Activated naive CD4-positive, alpha-beta T cell treated with anti-CD3 and anti-CD28 coated beads, Interleukin-2, amount 50 U/mL, for 16 hours (primary cell): ENCODE data around the gene SPON1.
"Not testable (repeated sequence)": the region's sequence is repeated elsewhere in the genome, so short reads cannot be mapped to it uniquely, and the experiment has no call there.

Experiments
- DNase-seq: peaks from one replicate; pipeline ENCODE4 v3.0.0-alpha.2; 2020

Gene SPON1

DNA sequence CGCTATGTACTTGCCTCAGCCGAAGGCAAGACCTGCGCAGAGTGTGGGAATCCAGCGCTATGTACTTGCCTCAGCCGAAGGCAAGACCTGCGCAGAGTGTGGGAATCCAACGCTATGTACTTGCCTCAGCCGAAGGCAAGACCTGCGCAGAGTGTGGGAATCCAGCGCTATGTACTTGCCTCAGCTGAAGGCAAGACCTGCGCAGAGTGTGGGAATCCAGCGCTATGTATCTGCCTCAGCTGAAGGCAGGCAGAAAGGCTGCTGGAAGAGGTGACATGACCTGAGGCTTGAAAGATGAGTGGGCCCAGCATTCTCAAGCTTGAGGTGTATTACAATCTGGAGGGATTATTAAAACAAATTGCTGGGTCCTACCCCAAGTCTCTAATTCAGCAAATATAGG lies 290.0 kb downstream of the SPON1 start:
- DNase-seq, result not testable (repeated sequence)

DNA sequence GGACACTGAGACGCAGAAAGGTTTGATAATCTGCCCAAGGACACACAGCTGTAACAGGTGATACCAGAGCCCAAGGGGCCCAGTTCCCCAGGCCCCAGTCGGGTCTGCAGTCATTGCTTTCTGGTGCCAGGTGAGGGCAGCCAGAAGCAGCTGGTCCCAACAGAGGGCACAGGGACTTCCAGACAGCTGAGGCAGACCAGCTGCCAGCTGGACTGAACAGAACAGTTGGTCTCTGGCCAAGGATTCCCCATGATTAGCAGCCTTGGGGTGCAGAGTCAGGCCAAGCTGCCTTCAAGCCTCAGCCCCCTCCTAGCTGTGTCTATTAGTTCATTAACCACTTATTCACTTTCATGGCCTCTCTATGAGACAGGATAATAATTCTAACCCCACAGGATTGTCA lies 290.9 kb downstream of the SPON1 start:
- no peak for DNase-seq

DNA sequence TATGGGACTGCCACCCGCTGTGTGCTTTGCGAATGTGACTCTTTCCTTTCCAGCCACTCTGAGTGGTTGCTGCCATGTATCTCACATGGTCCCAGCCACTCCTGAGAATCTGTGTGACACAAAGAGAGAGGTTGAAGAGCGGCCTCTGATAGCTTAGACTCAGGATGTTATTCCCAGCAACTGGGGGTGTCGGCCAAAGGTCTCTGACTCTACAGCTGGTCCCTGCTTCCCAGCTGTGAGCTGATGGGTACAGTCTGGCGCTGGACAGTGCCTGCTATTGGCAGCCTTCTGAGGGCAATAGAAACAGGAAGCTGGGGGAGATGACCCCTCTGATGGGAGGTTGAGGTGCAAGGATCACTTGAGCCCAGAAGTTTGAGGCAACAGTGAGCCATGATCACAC lies 291.3 kb downstream of the SPON1 start:
- no peak for DNase-seq

DNA sequence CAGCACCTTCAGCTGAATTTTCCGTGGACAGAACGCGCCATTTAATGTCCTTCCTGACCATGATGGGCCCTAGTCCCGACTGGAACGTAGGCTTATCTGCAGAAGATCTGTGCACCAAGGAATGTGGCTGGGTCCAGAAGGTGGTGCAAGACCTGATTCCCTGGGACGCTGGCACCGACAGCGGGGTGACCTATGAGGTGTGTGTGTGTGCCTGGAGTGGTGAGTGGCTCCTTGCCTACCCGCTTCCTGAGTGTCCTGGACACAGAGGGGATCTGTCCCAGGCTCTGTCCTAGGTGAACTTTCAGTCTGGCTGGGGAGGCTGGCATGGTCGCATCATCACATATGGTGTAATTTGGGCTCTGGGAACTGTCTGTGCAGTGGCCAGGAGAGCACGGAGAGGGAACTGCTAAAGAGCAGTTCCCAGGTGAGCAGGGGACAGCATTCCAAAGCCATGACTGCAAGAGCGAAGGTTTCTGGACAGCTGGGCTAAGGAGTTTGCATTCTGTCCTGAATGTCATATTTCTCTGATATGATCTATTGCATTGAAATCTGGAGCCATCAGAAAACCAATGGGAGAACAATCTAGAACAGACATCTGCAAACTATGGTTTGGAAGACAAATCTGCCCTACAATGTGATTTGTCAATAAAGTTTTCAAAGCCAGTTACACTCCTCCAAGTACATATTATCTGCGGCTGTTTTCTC lies 292.2 kb downstream of the SPON1 start:
- no peak for DNase-seq

DNA sequence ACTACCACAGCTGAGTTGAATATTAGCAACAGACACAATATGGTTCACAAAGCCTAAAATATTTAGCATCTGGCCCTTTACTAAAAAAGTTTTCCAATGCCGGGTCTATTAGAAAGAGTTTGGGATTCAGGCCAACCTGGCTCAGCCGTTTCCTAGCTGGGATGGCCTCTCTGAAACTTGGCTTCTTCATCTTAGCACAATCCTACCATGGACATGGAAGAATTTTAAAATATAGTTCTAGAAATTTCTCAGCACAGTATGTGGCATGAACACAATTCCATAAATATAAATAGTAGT lies 292.7 kb downstream of the SPON1 start:
- DNase-seq, result no peak

DNA sequence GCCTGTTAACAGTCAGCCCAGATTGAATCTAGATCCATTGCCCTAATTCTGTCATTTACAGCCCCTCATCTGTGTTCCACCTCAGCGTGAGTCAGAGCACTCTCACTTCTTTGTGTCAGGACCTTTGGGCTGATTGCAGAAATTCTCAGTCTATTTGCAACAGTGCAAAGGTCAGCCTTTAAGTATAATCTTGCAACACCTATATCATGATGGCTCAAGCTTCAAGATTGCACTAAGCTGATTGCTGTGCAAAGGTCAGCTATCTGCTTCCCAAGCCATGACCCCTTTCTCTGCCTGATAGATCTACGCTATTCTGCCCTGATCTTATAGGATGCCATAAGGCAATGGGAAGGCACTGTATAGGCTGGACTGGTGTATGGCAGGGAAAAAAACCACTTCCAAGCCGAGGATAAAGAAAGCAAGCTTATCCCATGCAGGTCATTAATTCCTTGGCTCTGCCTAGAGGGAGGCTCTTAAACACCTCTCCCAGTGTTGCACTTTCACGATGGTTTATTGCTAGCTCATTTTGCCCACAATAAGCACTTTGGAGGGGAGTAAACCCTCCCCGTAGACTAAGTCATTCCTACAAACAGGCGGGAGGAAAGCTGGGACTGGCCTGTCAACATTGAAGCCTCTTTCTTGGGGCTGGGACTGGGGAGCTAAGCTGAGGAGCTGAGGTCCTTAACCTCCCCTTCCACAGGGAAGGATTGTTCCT lies 295.9 kb downstream of the SPON1 start:
- no peak for DNase-seq

DNA sequence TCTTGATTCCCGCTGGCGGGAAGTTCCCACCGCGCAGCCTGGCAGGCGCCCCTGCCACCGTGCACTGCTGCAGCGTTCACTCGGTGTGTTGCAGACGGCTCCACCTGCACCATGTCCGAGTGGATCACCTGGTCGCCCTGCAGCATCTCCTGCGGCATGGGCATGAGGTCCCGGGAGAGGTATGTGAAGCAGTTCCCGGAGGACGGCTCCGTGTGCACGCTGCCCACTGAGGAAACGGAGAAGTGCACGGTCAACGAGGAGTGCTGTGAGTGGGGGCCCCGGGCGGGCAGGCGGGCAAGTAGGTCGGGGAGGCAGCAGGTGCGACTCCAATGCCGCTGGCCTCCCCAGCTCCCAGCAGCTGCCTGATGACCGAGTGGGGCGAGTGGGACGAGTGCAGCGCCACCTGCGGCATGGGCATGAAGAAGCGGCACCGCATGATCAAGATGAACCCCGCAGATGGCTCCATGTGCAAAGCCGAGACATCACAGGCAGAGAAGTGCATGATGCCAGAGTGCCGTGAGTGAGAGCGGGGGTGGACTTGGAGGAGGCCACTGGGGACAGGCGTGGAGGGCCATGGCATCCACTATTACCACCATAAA lies 296.8 kb downstream of the SPON1 start:
- no peak for DNase-seq

DNA sequence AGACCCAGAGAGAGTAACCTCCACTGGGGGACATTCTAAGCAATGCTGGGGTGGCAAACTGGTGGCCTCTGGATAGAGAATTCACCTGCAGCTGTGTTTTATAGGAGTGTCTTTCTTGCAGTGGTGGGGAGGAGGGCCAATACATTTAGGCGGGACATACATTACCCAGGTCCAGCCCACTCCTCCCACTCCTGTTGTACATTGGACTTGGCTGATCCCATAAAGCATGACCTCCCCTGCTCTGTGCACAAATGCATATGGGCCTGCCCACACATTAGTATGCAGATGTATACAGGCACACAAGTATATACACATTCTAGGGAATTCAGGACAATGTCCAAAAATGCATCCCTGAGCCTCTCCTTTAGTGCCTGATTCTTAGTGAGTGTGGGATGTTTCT lies 297.4 kb downstream of the SPON1 start:
- DNase-seq, result no peak

DNA sequence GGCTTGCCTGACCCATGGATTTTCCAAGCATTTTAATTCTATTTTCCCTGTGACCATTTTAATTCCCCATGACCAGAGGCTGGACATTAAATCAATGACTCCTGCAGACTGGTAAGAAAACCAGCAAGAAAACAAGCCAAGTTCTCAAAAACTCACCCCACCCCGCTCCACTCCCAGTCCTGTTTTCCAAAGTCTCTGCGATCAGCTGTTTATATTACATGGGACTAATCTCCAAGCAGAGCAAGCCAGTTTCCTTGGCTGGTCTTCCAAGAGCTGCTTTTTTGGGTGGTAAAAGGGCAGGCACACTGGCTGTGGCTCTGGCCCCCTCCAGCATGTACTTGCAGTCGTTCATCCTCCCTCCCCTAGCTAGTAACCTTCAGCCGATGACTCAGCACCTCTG lies 298.5 kb downstream of the SPON1 start:
- DNase-seq, result no peak

DNA sequence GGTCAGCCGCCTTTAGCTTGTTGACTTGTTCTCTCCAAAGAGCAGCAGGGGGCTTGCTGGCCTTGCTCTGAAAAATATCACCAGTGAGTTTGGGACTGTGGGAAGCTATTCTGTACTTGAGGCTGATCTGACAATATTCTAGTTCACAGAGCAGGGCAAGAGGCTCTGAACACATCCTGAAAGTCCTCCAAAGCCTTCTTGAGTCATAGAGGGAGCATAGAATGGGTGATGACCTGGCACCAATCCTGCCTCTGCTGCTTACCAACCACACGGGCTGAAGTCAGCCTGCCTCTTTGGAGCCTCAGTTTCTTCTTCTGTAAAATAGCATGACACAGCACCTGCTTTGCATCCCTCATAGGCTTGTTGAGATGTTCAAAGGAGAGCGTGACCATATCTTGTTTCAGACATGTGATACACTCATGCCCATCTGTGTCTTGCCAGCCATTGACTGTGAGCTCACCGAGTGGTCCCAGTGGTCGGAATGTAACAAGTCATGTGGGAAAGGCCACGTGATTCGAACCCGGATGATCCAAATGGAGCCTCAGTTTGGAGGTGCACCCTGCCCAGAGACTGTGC lies 299.8 kb downstream of the SPON1 start:
- DNase-seq, result no peak

DNA sequence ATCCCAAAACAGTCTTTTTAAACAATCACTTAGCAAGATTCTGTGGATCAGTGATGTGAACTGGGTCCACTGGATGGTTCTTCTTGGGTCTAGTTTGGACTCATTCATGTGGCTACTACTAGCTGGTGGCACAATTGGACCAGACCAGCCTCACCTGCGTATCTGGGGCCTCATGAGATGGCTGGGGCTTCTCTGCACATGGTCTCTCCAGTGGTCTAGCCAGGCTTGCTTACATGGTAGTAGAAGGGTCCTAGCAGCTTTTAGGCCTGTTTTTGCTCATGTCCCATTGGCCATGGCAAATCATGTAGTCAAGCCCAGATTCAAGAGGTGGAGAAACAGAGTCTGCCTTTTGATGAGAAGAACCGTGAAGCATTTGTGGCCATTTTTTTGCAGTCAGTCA lies 302.4 kb downstream of the SPON1 start:
- no peak for DNase-seq

DNA sequence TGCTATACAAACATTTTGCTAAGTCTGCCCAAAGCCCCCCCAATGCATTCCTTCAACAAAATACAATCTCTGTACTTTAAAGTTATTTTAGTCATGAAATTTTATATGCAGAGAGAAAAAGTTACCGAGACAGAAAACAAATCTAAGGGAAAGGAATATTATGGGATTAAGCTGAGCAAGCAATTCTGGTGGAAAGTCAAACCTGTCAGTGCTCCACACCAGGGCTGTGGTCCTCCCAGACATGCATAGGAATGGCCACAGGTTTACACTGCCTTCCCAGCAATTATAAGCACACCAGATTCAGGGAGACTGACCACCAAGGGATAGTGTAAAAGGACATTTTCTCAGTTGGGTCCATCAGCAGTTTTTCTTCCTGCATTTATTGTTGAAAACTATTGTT lies 304.1 kb downstream of the SPON1 start:
- DNase-seq, result no peak

DNA sequence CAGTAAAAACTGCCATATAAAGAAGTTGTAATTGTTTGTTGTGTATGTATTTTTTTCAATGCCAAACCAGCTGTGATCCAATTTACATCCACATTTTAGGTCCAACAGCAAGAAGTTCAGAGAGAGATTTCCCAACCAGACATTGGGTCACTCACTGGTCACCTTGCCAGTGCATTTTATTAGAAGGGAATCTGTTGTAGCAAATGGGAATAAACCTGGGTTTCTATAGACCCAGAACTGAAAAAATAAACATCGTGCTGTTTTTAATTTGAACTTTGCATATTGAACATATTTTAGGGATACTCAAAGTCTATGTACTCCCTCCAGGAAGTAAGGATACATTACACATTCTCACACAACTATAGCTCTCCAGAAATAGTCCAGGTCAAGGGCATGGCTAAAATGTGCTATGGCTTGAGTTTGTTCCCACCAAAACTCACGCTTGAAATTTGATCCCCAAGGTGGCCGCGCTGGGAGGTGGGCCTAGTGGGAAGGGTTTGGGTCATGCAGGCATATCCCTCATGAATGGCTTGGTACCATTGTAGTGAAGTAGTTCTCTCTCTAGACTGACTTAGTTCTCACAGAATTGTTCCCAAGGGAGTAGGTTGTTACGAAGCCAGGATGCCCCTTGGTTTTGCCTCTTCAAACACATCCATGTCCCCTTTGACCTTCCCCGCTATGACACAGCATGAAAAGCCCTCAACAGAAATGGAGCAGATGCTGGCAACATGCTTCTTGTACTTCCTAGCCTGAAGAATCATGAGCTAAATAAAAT lies 305.5 kb downstream of the SPON1 start:
- DNase-seq, result no peak

DNA sequence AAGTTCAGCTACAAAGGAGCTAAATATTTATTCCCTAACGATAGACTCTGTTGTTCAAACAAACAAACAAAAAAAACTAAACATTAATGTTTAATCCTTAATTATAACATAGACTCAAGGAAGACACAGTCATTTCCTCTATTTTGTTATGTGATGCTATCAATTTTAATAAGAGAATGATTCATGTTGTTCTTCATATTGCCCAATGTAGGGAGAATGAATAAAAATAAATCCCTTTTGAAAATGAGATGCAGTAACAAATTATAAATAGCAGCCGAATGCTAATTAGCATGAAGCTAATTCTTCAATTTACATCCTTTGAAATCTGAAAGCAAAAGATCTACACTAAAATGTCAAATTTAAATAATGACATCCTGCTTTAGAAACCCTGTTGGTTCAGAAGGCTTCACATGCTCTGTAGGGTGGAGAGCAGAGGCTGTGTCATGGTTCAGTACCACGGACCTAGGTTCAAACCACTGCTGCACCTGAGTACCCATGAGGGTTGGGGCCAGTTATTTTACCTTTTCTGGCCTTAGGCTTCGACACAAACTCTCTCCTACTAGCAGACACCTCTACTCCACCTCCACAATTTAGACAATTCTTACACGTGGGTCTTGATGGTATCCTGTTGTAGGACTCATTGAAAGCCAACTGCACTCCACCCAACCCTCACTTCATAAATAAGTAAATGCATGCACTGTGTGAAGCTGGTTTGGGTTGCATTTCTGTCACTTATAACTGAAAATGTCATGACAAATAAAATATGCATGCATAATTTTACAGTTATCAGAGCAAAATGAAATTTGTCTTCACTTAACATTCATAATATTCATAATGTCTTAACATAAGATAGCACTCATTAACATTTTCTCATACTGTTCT lies 307.4 kb downstream of the SPON1 start:
- DNase-seq, result no peak

DNA sequence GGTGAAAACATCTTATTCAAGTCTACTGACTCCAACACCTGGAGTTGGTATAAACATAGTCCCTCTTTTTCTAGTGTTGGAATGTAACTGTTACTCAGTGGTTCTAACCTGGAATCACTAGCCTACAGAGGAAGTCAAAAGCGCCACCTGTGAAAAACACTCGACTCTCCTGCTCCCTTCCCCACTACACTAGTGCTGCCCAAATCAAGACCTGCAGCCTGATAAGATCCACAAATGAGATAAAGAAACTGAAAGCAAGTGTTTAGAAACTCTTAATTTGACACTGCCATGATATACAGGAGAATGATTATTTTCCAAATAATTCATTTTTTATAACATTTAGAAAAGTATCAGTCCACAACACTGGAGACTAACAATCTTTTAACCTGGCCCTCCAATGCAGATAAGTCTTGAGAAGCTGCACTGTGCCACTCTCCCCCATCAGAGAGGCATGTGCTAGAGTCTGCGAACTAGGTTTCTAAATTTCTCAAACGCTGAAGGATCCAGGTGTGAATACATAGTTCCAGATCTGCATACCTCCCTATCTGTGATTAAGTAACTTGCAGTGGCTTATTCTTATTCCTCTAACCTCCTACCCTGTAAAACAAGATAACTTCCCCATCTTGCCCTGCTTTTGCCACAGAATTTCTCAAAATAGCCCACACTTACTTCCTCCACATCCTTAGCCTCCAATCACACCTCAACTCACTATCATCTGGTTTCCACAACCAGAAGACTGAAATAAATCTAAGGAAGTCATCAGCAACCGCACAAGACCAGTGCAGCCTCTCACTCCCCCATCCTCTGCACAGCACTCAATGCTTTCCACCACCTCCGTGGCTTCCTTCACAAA lies 308.4 kb downstream of the SPON1 start:
- no peak for DNase-seq

DNA sequence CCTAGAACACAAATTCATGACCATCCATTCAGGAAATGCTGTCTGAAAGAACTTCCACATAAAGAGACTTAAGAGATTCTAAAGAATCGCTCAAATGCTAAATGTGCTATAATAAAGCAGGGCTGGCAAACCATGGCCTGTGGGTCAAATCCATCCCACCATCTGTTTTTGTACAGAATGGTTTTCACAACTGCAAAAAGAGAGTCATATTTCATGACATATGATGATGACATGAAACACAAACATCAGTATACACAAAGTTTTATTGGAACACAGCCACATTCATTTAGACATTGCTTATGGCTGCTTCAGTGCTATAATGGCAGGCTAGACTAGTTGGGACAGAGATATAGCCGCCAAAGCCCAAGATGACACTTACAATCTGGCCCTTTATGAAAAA lies 311.4 kb downstream of the SPON1 start:
- DNase-seq, result no peak

DNA sequence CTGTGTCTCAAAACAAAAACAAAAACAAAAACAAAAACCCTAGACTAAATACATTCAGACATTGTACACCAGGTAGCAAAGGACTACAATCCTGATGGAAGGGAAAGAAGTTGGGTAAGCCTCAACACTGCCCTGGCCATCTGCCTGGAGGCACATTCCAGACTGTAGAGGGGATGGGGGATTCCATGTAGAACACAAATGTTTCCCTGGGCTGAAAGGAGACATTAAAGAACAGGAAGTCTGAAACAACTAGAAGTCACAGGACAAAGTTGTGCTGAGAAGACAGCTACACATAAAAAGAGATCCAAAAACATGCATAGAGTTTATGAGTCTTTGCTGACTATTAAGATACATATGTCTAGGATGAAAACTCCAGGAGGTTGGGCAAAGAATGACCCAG lies 312.6 kb downstream of the SPON1 start:
- no peak for DNase-seq

DNA sequence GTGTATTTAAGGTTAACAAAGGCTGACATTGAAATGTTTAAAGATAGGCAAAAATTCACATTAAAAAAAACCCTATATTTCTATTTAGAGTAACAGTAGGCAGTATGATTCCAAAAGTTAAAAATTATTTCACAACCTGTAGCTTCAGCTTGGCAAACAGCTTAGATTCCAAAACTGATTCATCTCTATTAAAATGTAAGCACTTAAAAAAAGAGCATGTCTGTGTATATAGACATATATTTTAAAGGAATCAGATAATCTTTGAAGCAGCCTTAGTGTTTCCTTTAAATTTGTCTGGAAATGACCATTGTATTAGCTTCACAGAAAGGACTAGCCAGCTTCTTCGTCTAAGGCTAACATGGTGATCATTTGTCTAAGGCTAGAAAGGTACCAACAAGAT lies 316.3 kb downstream of the SPON1 start:
- DNase-seq, result not testable (repeated sequence)

DNA sequence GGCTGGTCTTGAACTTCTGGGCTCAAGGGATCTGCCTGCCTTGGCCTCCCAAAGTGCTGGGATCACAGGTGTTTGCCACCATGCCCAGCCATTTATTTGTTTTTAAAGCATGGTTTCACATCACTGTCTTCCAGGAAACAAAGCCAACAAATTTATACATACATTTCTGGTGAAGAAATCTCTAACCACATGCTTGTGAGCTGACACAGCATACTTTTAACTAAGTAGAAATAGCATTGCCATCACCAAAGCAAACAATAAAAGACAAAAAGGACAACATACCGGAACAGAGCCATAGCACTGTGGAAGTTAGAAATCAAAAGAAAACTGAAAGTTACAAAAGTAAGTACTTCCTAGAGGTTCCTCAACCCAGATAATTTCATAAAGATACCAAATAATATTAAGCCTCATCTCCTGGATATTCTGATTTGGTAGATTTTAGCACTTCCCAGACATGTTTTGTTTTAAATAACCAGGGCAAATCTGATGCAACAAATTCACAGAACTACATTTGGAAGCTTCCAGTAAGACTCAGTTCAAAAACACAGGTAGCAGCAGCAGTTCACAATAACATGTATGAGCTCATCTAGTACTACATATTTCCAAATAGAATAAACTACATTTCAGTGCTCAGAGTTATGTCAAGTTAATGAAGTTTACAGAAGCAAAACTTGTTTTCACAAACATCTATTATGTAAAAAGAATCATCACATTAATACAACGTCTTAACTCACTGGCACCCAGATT lies 325.8 kb downstream of the SPON1 start:
- no peak for DNase-seq

DNA sequence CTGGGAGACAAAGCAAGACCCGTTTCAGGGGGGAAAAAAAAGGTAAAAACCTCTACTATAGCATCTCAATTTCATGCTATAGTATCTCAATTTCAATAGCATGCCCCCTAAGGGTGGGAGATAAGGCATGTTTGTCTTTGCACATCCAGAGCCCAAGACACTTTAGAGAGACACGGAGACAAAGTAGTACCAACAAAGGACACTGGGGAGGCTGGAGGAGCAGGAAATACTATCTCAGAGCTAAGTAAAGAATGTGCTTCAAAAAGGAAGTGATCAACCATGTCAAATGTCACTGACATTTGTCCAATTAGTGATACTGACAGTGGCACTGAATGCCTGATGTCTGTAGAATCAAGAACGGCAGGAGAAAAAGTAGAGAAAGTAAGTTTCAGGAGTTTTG lies 327.9 kb downstream of the SPON1 start:
- no peak for DNase-seq

DNA sequence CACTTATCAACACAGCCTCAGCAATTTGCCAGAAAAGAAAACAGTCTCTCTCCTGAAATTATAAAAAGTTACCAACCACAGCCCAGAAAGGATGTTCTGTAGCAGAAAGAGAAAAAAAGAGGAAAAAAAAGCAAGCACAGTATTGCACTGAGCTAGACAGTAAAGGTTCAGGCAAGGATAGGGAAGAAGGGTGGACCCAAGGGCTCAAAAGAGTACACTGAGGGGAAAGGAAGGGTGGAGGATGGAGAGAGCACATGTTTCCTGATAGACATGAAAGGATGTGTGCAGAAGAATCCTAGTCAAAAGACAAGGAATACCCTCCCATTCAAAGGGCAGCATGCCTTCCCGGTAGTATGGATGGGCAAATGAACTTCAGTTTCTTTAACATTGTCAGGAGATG lies 337.4 kb downstream of the SPON1 start:
- no peak for DNase-seq
